Stimulated activated naive CD8-positive, alpha-beta T cell treated with anti-CD3 and anti-CD28 coated beads, Interleukin-15, Interleukin-2, amounts not matched to agents 100 ng/mL and 50 ng/mL, for 24 hours (primary cell): ENCODE data around the gene LRP1B.

Experiments
- H3K27ac Mint-ChIP-seq: one replicate; pipeline ENCODE4 v1.8.0; 2021; ENCODE audit warnings: mild to moderate bottlenecking, mixed read lengths
- H3K27me3 Mint-ChIP-seq: one replicate; pipeline ENCODE4 v1.8.0; 2021; ENCODE audit warnings: mixed read lengths
- H3K36me3 Mint-ChIP-seq: one replicate; pipeline ENCODE4 v1.8.0; 2021; ENCODE audit warnings: low read depth, mixed read lengths
- H3K4me1 Mint-ChIP-seq: one replicate; pipeline ENCODE4 v1.8.0; 2021; ENCODE audit warnings: low read depth, mixed read lengths
- H3K4me3 Mint-ChIP-seq: one replicate; pipeline ENCODE4 v1.8.0; 2021; ENCODE audit warnings: mild to moderate bottlenecking, mixed read lengths
- H3K9me3 Mint-ChIP-seq: one replicate; pipeline ENCODE4 v1.8.0; 2021; ENCODE audit warnings: mixed read lengths

The LRP1B gene

DNA sequence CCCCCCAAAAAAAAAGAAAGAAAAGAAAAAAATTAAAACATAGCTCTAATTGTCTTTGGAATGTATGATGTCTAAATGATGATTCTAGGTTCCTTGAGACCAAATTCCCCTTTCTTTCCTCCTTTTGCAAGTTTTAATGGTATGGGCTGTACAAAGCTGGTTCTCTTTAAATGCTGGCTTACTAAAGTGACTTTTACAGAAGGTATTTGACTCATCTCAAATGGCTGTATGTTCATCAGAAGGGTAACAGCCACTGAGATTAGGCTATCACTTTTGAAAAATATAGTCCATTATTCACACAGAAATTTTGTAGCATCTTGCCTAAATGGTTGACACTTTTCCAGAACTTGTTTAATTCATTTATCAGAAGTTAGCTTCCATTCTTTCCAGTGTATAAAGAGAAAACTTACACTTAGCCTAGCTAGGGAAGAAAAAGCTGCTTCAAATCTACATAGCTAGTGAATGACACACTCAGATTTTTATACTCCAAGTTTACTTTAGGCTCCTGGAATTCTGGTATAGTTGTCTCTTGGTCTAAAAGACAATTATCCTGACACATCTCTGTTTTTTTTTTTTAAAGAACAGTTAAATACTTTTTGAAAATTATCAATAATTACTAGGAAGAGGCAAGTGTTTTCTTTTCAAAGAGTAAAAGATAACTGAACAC is 622.6 kb downstream of the LRP1B start:
- H3K27me3 Mint-ChIP-seq: no peaks in the 10 kb centered on the region
- H3K4me1 Mint-ChIP-seq: no peaks in the 10 kb centered on the region
- H3K9me3 Mint-ChIP-seq: no peaks in the 10 kb centered on the region
- no peak overlapping the region for H3K4me3 Mint-ChIP-seq
- H3K36me3 Mint-ChIP-seq: no peaks in the 10 kb centered on the region
- no peak overlapping the region for H3K27ac Mint-ChIP-seq

DNA sequence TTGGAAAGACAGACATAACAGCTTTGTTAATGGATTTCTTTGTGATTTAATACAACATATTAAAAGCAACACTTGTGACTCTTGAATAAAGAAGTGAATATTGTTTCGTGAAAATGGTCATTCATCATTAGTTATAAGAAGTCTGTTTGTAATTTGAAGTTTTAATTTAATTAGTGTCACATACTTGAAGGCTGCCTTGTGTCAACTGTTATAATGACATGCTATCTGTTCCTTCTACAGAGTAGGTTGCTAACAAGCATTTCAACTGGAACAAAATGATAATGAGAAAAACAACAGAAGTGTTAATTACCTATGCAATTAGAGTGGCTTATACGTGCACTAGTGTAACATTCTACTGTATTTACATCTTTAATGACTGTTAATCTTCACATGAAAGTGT is 624.7 kb downstream of the LRP1B start:
- Mint-ChIP-seq H3K36me3 (no peaks in the 10 kb centered on the region), H3K27me3 (no peaks in the 10 kb centered on the region), H3K4me3 (no peak overlapping the region), H3K9me3 (no peaks in the 10 kb centered on the region), H3K27ac (no peak overlapping the region), H3K4me1 (no peaks in the 10 kb centered on the region)

DNA sequence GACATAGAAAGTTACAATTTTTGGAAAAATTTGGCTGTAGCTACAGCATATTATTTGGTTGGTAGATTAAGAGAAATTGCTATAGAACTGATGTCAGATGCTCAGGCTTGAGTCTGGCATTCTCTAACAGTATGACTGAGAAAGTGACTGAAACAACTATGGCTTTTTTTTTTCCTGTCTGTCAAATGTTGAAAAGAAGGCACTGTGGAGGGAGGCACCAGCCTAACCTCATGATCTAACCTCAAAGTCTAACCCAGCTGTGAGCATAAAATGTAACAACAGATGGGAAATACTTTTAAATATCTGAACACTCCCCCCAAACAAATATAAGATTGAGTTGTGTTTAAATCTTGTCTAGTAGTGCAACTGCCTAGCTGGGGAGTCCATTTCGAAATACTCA is 629.1 kb downstream of the LRP1B start:
- Mint-ChIP-seq H3K4me1 (peaks cover 6% of the 10 kb centered on the region), H3K9me3 (no peaks in the 10 kb centered on the region), H3K27me3 (no peaks in the 10 kb centered on the region), H3K4me3 (no peak overlapping the region), H3K27ac (no peak overlapping the region), H3K36me3 (no peaks in the 10 kb centered on the region)

DNA sequence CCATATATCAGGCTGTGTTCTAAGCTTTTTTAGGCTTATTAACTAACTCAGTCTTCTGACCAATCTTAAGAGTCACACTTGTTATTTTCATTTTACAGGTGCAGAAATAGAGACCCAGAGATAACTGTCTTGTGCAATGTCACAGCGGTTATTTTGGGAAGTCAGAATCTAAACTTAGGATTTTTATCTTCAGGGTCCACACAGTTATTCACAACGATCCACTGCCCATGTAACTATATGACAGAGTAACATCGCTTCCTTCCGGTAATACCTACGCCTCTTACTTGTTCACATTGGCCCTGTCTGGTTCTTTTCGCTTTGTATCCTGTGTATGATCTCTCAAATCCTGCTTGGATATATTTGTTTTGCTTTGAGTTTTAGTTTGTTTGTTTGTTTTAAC is 631.7 kb downstream of the LRP1B start:
- Mint-ChIP-seq H3K4me1 (peaks cover 6% of the 10 kb centered on the region), H3K9me3 (no peaks in the 10 kb centered on the region), H3K36me3 (no peaks in the 10 kb centered on the region), H3K27me3 (no peaks in the 10 kb centered on the region), H3K27ac (no peak overlapping the region), H3K4me3 (no peak overlapping the region)

DNA sequence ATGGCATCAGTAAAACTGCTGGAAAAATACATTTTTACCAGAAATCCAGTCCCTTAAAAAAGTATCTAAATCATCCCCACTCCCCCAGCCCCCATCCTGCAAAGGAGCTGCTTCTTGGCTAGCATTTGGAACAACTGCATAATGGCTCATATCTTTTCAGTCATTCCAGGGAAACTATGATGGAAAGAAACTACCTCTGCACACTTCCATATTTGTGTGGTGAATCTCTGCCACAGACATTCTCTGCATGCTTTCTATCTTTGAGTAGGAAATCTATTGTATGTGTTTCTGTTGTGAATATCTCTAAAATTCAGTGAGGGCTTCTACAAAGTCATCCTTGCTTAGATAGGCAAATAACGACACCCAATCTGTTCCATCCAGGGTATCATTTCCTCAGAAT is 632.3 kb downstream of the LRP1B start:
- Mint-ChIP-seq H3K4me1 (peaks cover 6% of the 10 kb centered on the region), H3K27ac (no peak overlapping the region), H3K4me3 (no peak overlapping the region), H3K36me3 (no peaks in the 10 kb centered on the region), H3K27me3 (no peaks in the 10 kb centered on the region), H3K9me3 (no peaks in the 10 kb centered on the region)

DNA sequence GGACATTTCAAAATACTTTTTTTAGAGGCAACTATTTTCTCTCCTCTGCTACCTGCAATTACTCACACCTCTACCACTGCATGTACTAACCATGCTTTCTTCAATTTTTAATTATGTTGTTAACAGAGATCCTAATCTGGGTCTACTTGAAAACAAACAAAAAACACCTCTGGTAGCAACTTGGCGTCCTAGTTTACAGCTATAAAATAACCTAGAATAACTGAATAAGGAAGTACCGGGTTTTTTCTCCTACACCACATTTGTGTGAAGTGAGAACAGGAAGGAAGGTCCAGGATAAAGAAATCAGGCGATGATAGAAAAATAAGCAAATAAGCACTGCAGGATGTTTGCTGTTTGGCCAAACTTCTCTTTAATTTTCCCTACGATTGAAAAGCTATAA is 633.5 kb downstream of the LRP1B start:
- no peaks in the 10 kb centered on the region for H3K9me3 Mint-ChIP-seq
- peaks cover 6% of the 10 kb centered on the region for H3K4me1 Mint-ChIP-seq
- H3K36me3 Mint-ChIP-seq: no peaks in the 10 kb centered on the region
- no peak overlapping the region for H3K27ac Mint-ChIP-seq
- H3K4me3 Mint-ChIP-seq: no peak overlapping the region
- H3K27me3 Mint-ChIP-seq: no peaks in the 10 kb centered on the region

DNA sequence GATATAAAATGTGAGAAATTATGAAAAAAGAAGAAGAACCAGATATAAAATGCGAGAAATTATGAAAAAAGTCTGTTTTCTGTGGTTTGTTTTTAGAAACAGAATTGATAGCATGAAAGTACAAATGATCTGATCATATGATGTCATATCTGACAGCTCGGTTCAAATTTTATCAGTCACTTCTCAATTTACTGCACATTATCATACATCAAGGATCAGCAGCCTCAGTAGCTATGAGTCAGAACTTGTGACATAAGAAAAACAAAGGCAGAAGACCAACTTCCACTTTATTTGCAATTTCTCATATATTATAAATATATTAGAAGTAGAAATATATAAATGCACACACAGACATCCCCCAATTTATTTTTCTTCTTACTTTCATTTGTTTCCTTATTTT is 634.0 kb downstream of the LRP1B start:
- H3K4me1 Mint-ChIP-seq: peaks cover 6% of the 10 kb centered on the region
- H3K27ac Mint-ChIP-seq: no peak overlapping the region
- H3K36me3 Mint-ChIP-seq: no peaks in the 10 kb centered on the region
- no peaks in the 10 kb centered on the region for H3K27me3 Mint-ChIP-seq
- H3K4me3 Mint-ChIP-seq: no peak overlapping the region
- no peaks in the 10 kb centered on the region for H3K9me3 Mint-ChIP-seq

DNA sequence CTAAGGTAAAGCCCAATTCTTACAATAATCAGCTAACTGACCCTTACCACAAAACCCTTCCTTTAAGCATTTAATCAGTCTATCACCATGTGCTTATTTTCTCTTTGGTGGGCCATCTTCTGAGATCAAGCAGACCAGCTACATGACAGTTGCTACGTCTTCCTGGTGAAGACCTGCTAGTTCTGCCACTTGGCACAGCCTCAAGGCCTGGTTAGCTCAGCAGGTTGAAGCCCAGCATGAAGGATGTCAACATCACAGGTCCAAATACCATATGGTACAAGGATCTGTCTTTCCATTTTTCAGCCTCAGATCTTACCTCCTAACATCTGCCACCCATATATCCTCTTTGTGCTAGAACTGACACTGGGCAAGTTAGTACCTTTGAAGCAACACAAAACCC is 636.9 kb downstream of the LRP1B start:
- Mint-ChIP-seq H3K36me3 (no peaks in the 10 kb centered on the region), H3K27me3 (no peaks in the 10 kb centered on the region)

DNA sequence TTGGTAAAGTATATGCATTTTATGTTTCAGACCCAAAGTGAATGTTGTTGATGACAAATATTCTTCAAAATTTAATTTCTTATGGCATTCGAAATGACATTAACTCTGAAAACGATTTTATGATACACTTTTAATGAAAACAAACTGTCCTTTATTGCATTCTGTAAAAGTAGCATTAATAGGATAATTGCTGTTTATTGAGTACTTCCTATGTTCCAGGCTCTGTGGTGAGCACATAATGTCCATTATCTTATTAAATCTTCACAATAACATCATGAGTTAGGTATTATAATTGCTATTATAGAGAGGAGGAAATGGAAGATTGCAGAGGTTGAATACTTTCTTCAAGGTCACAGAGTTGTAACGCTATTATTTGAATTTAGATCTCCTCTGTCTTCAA is 638.0 kb downstream of the LRP1B start:
- H3K9me3 Mint-ChIP-seq: no peaks in the 10 kb centered on the region
- peaks cover 6% of the 10 kb centered on the region for H3K4me1 Mint-ChIP-seq
- H3K36me3 Mint-ChIP-seq: no peaks in the 10 kb centered on the region
- H3K27ac Mint-ChIP-seq: no peak overlapping the region
- no peaks in the 10 kb centered on the region for H3K27me3 Mint-ChIP-seq
- no peak overlapping the region for H3K4me3 Mint-ChIP-seq

More for the DNA sequence above, 636.9 kb downstream of the LRP1B start:
- peaks cover 6% of the 10 kb centered on the region for H3K4me1 Mint-ChIP-seq
- no peak overlapping the region for H3K27ac Mint-ChIP-seq
- no peak overlapping the region for H3K4me3 Mint-ChIP-seq
- H3K9me3 Mint-ChIP-seq: no peaks in the 10 kb centered on the region

DNA sequence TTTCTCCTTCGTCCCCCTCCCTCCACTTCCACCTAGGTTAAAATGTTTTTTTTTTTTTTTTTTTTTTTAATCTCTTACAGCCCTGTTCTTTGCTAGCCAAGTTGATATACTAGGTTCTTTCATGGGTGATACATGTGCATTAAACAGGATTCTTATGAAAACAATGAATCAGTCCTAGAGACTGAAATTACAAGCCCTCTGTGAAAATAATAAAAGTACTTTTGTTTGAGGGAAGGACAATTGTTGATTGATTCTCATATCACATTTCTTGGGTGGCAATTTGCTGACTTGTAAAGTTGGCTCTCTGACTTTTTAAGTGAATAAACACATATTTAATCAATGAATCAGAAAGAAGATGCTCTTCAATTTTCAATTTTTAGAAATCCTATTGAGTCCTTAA is 639.9 kb downstream of the LRP1B start:
- no peak overlapping the region for H3K27ac Mint-ChIP-seq
- no peaks in the 10 kb centered on the region for H3K27me3 Mint-ChIP-seq
- H3K36me3 Mint-ChIP-seq: no peaks in the 10 kb centered on the region
- H3K9me3 Mint-ChIP-seq: peaks cover 4% of the 10 kb centered on the region
- H3K4me1 Mint-ChIP-seq: no peaks in the 10 kb centered on the region
- H3K4me3 Mint-ChIP-seq: no peak overlapping the region

DNA sequence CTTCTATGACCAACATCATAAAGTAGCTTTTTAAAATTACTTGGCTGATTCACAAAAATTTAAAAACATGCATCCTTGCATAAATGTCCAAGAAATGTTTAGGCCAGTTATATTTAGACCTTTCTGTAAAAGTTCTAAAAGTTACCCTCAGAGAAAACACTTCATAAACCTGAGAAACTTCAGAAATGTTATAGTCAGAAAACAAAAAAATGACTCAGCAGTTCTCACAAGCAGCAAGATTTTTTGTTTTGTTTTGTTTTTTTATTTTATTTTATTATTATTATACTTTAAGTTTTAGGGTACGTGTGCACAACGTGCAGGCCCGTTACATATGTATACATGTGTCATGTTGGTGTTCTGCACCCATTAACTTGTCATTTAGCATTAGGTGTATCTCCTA is 648.1 kb downstream of the LRP1B start:
- Mint-ChIP-seq H3K27ac (no peak overlapping the region), H3K36me3 (no peaks in the 10 kb centered on the region), H3K27me3 (no peaks in the 10 kb centered on the region), H3K4me1 (no peaks in the 10 kb centered on the region), H3K4me3 (no peak overlapping the region), H3K9me3 (peaks cover 4% of the 10 kb centered on the region)

DNA sequence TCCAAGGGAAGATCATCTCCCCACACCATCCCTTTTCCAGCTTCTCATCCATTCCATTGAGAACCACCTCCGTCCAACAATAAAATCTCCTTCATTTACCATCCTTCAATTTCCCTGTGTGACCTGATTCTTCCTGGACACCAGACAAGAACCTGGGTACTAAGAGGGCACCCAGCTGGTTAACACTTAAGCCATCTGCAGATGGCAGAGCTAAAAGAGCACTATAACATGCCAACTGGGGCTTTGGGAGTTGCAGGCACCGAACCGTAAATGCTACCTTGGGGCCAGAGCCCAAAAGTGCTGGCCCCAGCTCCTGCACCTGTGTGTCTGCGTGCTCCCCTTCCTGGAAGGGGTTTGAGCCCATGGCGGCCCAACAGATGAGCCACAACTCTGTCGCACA is 655.0 kb downstream of the LRP1B start:
- H3K4me3 Mint-ChIP-seq: no peak overlapping the region
- peaks cover 5% of the 10 kb centered on the region for H3K9me3 Mint-ChIP-seq
- H3K27ac Mint-ChIP-seq: no peak overlapping the region
- H3K36me3 Mint-ChIP-seq: no peaks in the 10 kb centered on the region
- H3K4me1 Mint-ChIP-seq: no peaks in the 10 kb centered on the region
- no peaks in the 10 kb centered on the region for H3K27me3 Mint-ChIP-seq

DNA sequence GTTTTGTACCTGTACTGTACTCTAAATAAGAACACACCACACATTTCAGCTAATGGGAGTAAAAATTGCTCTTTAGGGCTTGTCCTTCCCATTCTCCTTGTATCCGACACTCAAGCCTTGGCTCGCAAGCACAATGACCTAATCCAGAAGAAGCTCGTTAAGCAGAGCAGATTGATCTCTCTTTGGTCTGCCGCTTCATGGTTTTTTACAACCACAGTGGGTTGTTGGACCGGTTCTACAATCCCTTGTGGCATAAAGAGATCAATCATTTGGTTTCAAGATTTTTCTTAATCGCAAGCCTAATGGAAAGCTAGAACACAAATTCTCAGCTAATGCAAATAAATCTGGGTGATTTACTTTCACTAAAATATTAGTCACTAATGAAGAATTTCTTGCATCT is 662.1 kb downstream of the LRP1B start:
- Mint-ChIP-seq H3K4me1 (no peaks in the 10 kb centered on the region), H3K4me3 (no peak overlapping the region), H3K9me3 (peaks cover 5% of the 10 kb centered on the region), H3K27ac (no peak overlapping the region), H3K36me3 (no peaks in the 10 kb centered on the region), H3K27me3 (no peaks in the 10 kb centered on the region)

DNA sequence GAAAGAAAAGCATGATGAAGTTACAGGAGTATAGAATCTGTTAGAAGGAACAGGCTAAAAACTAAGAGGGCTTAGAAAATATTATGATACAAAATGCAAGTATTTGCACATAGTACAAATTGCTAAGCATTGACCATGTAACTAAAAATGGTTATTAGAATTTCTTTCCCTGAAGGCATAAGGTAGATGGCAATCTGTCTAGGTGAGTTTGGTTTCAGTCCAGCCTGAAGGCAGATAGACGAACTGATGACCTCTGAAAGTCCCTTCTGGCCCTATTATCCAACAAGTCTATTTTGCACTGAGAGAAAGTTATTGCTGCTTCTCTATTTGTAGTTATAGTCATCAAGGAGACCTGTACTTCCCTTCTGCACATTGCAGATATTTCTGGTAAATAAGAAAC is 663.5 kb downstream of the LRP1B start:
- Mint-ChIP-seq H3K27me3 (no peaks in the 10 kb centered on the region), H3K27ac (no peak overlapping the region), H3K9me3 (peaks cover 5% of the 10 kb centered on the region), H3K36me3 (no peaks in the 10 kb centered on the region), H3K4me3 (no peak overlapping the region), H3K4me1 (no peaks in the 10 kb centered on the region)

DNA sequence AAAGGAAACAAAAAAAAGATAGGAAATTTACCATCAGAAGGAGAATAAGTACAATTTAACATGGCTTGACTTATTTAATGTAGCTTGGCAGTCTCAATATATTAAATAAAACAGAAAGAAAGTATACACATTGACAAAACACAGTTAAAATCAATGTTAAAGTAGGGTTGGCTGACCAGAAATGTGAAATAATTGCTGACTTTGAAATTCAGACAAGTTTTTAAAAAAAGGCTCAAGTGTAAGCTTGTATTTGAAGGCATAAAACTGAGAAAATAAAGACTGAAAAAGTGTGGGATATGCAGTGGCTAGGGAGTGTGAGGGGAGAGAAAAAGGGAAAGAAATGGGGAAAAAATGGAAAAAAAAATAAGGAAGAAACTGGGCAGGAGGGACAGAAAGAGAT is 665.8 kb downstream of the LRP1B start:
- Mint-ChIP-seq H3K9me3 (peaks cover 5% of the 10 kb centered on the region), H3K4me3 (no peak overlapping the region), H3K27ac (no peak overlapping the region)

DNA sequence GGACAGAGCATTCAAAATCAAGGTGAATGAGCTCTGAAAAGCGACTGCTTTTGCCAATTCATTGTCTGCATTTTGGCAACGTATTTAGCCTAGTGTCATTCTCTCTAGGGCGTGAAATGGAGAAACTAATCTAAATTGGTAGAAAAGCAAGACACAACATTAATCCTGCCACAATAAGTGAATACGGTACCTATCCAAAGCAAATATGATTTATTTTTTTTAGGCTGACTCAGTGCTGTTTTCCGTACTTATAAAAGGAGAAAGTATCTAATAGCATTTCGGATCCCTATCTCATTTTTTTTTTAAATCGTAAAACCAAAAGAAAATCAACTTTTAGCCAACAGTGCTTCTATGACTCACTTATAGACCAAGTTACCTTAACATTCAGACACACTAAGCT is 672.5 kb downstream of the LRP1B start:
- Mint-ChIP-seq H3K4me3 (no peak overlapping the region), H3K36me3 (no peaks in the 10 kb centered on the region), H3K27ac (no peak overlapping the region), H3K4me1 (no peaks in the 10 kb centered on the region), H3K27me3 (no peaks in the 10 kb centered on the region), H3K9me3 (peaks cover 5% of the 10 kb centered on the region)

More for the DNA sequence above, 665.8 kb downstream of the LRP1B start:
- Mint-ChIP-seq H3K27me3 (no peaks in the 10 kb centered on the region), H3K4me1 (no peaks in the 10 kb centered on the region), H3K36me3 (no peaks in the 10 kb centered on the region)
